GM18861 (cell line): ENCODE data around the gene CPA3.

ENCODE experiments used
- ATAC-seq: cut with Tn5 transposase; IDR thresholded peaks from one replicate; pipeline ENCODE4 v1.9.1; 2021; ENCODE audit not compliant: unreplicated experiment

Gene CPA3

DNA sequence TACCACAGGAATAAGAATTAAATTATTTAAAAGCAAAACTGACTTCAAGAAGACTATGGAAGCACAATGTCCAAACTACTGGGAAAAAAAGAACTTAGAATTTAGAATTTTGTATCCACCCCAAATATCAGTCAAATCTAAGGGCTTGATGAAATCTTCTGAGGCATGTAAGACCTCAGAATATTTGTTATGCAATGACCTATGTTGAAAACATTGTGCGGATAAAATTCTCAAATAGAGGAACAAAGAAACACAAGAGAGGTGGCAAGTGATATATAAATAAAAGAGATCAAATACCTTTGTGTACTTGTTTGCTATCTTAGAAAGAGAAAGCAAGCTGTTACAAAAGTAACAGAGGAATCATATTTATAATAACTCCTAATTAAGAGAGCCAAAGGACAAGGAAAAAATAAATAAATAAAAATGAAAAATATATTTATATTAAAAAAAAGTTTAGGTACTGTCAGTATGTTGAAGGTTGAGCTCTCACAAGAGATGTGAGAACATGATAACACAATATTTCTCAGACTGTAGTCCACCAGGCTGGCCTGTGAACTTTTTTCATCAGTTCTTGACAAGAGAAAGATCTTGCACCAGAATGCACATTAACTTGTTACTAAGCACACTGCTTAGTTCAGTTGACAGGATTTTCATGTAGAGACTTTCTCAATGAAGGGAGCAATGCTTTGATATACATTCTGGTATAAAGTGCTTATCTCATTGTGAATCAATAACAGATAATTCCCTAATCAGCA is 50.0 kb downstream of the CPA3 start:
- no peak for ATAC-seq

GRCh38 chr3:148916132-148916531 is 51.0 kb downstream of the CPA3 start:
- ATAC-seq, result no peak

DNA sequence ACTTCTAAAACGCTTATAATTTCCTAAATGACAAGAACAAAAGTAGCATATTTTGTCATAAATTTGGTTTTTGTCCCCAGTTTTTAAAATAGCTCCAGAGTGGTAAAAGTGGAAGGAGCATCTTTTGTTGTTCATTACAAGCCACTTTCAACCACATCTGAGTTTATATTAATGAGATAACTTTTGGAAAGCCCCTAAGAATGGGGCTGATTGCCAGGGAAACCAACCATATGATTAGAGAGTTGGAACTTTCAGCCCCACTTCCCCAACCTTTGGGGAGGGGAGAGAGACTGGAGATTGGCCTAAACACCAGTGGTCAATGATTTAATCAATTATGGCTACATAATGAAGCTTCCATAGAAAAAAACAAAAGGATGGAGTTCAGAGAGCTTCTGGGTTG is 57.4 kb downstream of the CPA3 start:
- ATAC-seq, result no peak

- no peak for ATAC-seq
Observed at GRCh38 chr3:148923592-148923991, 58.5 kb downstream of the CPA3 start.

DNA sequence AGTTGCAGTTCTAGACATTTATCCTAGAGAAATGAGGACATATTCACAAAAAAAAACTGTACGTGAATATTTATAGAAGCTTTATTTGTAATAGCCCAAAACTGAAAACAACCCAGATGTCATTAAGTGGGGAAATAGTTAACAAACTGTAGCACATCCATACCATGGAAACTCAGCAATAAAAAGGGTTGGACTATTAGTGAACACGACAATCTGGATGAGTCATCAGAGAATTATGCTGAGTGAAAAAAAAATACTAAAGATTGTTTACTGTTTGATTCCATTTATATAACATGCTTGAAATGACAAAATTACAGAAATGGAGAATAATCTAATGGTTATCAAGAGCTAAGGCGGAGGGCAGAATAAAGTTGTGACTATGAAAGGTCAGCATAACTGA is 59.5 kb downstream of the CPA3 start:
- no peak for ATAC-seq

- ATAC-seq, result no peak
Observed at GRCh38 chr3:148925845-148926244, 60.7 kb downstream of the CPA3 start.

DNA sequence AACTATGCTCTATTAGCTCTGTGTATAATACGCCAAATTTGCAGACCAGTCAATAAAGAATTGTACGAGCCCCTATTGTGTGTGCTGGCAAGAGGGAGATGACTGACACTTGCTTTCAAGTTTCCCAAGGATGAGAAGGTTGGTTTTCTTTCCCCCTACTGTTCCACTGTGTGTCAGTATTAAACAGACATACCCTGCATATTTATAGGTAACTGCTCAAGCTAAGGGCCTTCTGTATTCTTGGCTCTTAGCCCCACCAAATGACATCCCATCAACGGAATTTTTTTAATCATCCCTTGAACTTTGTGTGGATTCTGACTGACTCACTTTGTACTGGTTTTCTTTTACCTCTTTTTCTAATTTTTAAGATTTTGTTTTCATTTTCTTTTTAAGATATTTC is 65.7 kb downstream of the CPA3 start:
- ATAC-seq, result no peak

- ATAC-seq, result no peak
Observed at GRCh38 chr3:148931574-148931973, 66.5 kb downstream of the CPA3 start.

DNA sequence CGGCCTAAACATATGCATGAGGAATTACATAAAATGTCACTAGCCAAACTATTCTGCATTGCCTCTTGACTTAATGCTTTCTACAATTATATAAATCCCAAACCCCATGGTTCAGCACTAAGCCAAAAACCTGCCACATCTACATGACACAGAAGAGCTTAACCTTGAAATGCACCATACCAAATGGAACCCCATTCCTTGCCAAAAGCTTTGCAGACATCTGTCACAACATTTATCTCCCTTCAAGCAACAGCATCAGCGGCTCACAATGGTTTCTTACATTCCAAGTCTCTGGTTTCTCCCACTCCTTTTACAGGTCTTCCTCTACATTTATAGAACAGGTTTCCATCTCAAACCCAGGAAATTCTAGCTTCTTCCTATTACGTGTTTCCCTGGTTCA is 67.9 kb downstream of the CPA3 start:
- no peak for ATAC-seq

DNA sequence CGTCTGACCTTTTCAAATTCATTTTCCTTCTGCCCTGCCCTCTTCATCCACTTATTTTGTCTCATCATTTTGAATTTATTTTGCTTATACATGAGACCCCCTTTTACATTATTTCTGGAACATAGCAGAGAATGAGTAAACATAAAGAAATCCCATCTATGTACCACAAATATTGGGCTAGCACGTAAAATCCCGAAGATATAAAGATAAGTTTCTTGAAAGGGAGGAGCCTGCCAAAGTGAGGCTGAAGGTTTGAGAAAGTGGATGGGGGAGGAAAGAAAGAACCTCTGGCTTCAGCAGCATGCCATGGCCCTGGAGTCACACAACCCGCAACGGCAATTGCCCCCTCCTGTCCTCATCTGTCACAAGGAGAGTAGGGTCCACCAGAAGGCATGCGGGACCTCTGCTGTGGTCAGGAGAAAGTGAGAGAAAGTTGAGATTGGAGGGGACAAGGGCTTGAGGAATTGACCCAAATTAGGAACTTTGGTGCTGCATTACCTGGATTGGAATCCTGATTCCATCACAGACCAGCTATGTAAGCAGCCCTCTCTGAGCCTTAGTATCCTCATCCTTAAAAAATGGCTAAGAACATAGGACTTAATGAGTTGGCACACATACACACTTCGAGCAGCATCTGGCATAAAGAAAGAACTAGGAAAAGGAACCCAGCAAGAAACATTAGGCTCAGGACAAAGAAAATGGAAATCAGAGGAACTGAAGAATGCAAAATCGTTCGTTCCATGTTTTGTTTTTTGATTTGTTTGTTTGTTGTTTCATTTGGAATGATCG is 72.6 kb downstream of the CPA3 start:
- ATAC-seq, result no peak

GRCh38 chr3:148938306-148938705 is 73.2 kb downstream of the CPA3 start:
- ATAC-seq, result no peak

- ATAC-seq, result no peak
Observed at GRCh38 chr3:148938936-148939335, 73.8 kb downstream of the CPA3 start.

DNA sequence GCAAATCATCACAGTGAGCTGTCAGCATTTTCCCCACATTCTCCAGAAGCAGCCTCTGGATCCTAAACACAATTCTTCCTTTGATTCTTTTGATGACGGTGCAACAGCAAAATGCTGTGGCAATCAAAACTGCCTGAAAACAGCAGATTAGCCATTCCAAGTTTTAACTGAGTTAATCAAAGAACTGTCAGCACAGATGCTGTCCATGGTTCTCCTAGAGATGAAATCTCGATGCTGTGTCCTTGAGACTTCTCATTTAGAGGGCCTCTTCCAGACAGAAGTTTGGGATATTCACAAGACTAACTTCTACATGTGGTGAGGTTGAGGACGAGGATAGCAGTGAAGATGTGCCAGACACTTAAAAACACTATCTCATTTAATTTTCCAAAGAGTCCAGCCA is 75.9 kb downstream of the CPA3 start:
- ATAC-seq, result no peak

DNA sequence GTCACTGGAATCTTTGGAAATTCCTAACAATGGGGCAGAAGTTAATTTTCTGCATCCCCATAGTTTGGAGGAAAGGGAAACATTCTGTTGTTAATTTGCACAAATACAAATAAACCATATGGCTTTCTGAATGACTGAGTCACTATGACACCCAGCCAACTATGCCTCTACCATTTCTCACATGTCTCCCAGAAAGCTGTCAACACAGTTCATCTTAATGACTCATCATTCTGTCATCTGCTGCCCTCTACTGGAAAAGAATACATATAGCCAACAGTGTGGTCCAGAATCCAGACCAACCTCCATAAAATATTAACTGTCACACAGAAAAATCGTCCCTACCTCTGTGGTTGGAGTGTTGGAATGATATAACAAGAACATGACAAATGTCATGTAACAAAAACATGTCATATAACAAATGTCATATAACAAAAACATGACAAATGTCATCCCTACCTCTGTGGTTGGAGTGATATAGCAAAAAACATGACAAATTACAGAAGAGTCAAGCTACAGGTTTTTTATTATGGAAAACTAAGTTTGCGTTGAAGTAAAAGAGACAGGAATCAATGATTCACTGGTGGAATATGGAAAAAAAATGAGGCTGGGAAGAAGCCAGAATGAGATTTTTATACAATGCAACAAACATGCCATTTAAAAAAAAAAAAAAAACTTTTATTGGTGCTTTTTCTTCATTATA is 78.6 kb downstream of the CPA3 start:
- ATAC-seq, result peak; percentile 99

- ATAC-seq, result no peak
Observed at GRCh38 chr3:148945116-148945515, 80.0 kb downstream of the CPA3 start.
